RWPE2 (cell line): ENCODE results near the gene VIPR1.

Experiments
- ATAC-seq: fragments of 200-7000 bp; cut with Tn5 transposase; 3 replicates; pipeline ENCODE4 v1.9.1; 2021; ENCODE audit warnings: low read depth
- DNase-seq: peaks from one replicate; pipeline ENCODE4 v3.0.0-alpha.2; 2020; ENCODE audit warnings: low spot score
- H3K27ac ChIP-seq: fragments of 450-650 bp; 2 replicates; pipeline ENCODE4 v1.5.1; 2017; ENCODE audit warnings: mild to moderate bottlenecking; ENCODE audit not compliant: poor library complexity, severe bottlenecking
- H3K27me3 ChIP-seq: fragments of 250-450 bp; sonication (Bioruptor Pico); 2 replicates; pipeline ENCODE4 v1.5.1; 2021; ENCODE audit warnings: mild to moderate bottlenecking, moderate library complexity; ENCODE audit not compliant: insufficient read depth, poor library complexity, severe bottlenecking
- H3K36me3 ChIP-seq: fragments of 250-450 bp; sonication (Bioruptor Pico); 2 replicates; pipeline ENCODE4 v1.5.1; 2020; ENCODE audit warnings: low read depth, mild to moderate bottlenecking, moderate library complexity
- H3K4me1 ChIP-seq: fragments of 250-450 bp; sonication (Bioruptor Pico); 2 replicates; pipeline ENCODE4 v1.5.1; 2021; ENCODE audit warnings: mild to moderate bottlenecking, moderate library complexity; ENCODE audit not compliant: insufficient read depth, poor library complexity, severe bottlenecking
- H3K4me3 ChIP-seq: fragments of 250-450 bp; sonication (Bioruptor Pico); 2 replicates; pipeline ENCODE4 v1.5.1; 2021; ENCODE audit warnings: mild to moderate bottlenecking, moderate library complexity; ENCODE audit not compliant: severe bottlenecking
- H3K9me3 ChIP-seq: fragments of 250-450 bp; sonication (Bioruptor Pico); 2 replicates; pipeline ENCODE4 v1.5.1; 2021; ENCODE audit warnings: mild to moderate bottlenecking, moderate library complexity; ENCODE audit not compliant: severe bottlenecking
- CTCF ChIP-seq: fragments of 450-650 bp; IDR thresholded peaks from one replicate; pipeline ENCODE4 v1.5.1; 2017; ENCODE audit warnings: mild to moderate bottlenecking, moderate library complexity; ENCODE audit not compliant: poor library complexity, severe bottlenecking

The VIPR1 gene

GRCh38 chr3:42500909-42501308 lies 1.5 kb upstream of the VIPR1 start:
- Histone ChIP-seq H3K4me3 (no peak overlapping the region), H3K27me3 (no peaks in the 10 kb centered on the region)
- no peak for ATAC-seq

GRCh38 chr3:42501321-42501680 lies 1.1 kb upstream of the VIPR1 start:
- Histone ChIP-seq H3K4me3 (no peak overlapping the region), H3K36me3 (no peaks in the 10 kb centered on the region), H3K27ac (no peak overlapping the region), H3K9me3 (no peaks in the 10 kb centered on the region), H3K27me3 (no peaks in the 10 kb centered on the region), H3K4me1 (no peaks in the 10 kb centered on the region)
- no peak for TF ChIP-seq CTCF
- peak; percentile 38 for DNase-seq
- ATAC-seq: no peak

More at GRCh38 chr3:42500909-42501308, 1.5 kb upstream of the VIPR1 start:
- no peaks in the 10 kb centered on the region for H3K4me1 ChIP-seq
- H3K36me3 ChIP-seq: no peaks in the 10 kb centered on the region
- H3K27ac ChIP-seq: no peak overlapping the region
- H3K9me3 ChIP-seq: no peaks in the 10 kb centered on the region
- peak; percentile 8 for DNase-seq
- TF ChIP-seq CTCF: no peak

- peak overlapping the region; percentile 42 for H3K4me3 ChIP-seq
- peak; percentile 65 for TF ChIP-seq CTCF
- peak; percentile 52 for DNase-seq
- no peaks in the 10 kb centered on the region for H3K9me3 ChIP-seq
- no peaks in the 10 kb centered on the region for H3K36me3 ChIP-seq
- peak; percentile 31 for ATAC-seq
- H3K27ac ChIP-seq: no peak overlapping the region
- H3K4me1 ChIP-seq: no peaks in the 10 kb centered on the region
- no peaks in the 10 kb centered on the region for H3K27me3 ChIP-seq
Measured at GRCh38 chr3:42501681-42502428, 588 bp upstream of the VIPR1 start.

- H3K27me3 ChIP-seq: no peaks in the 10 kb centered on the region
- H3K36me3 ChIP-seq: no peaks in the 10 kb centered on the region
- no peaks in the 10 kb centered on the region for H3K9me3 ChIP-seq
- DNase-seq (peak; percentile 18), ATAC-seq (no peak)
- no peak overlapping the region for H3K4me3 ChIP-seq
- no peak for TF ChIP-seq CTCF
- H3K4me1 ChIP-seq: no peaks in the 10 kb centered on the region
- no peak overlapping the region for H3K27ac ChIP-seq
Measured at GRCh38 chr3:42503251-42503924, 945 bp downstream of the VIPR1 start.

- ATAC-seq: no peak
- no peaks in the 10 kb centered on the region for H3K4me1 ChIP-seq
- no peak for TF ChIP-seq CTCF
- DNase-seq: peak; percentile 12
- no peaks in the 10 kb centered on the region for H3K36me3 ChIP-seq
- H3K9me3 ChIP-seq: no peaks in the 10 kb centered on the region
- no peak overlapping the region for H3K4me3 ChIP-seq
- no peaks in the 10 kb centered on the region for H3K27me3 ChIP-seq
- no peak overlapping the region for H3K27ac ChIP-seq
Measured at GRCh38 chr3:42503957-42504333, 1.5 kb downstream of the VIPR1 start.
